Measurements from ENCODE around the gene PPP1R7. TPM values are rescaled to one million over a fixed set of nuclear protein-coding genes. Genes with fewer than 3 reads are reported as not detected.
"Not testable (repeated sequence)": the region's sequence is repeated elsewhere in the genome, so short reads cannot be mapped to it uniquely, and the experiment has no call there.

PPP1R7 gene
- total RNA-seq, 1 experiment from 2014 or later, result 39.5 TPM

DNA sequence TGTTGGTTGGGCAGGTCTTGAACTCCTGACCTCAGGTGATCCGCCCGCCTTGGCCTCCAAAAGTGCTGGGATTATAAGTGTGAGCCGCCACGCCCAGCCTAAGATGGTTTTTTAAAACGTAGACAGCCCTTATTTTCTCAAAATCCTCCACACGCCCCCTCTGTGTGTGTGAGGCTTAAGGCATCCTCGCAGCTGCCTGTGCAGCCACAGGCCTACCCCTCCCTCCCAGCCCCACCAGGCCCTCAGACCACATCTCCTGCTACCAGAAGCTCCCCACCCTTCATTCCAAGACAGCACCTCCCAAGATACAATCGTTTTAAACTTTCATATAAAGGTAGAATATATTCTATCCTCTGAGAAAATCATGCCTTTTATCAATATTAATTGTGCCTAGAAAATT is 43.0 kb downstream of the PPP1R7 start:
- Histone ChIP-seq H3K27ac (ENCODE audit: low read length) (no peak overlapping the region), H3K4me1 (ENCODE audit: low read length) (peaks cover 11% of the 10 kb centered on the region), H4K20me1 (ENCODE audit: insufficient read depth, low read depth, low read length) (peaks cover 9% of the 10 kb centered on the region; the same call in 1 of the 2 replicates), H3K9me2 (replicated peaks; ENCODE audit: insufficient read depth, low read length) (no peaks in the 10 kb centered on the region), H3K9me3 (ENCODE audit: low read length) (no peaks in the 10 kb centered on the region), H3K36me3 (ENCODE audit: insufficient read depth, low read length) (no peaks in the 10 kb centered on the region), H3K4me3 (ENCODE audit: low read length) (no peak overlapping the region), H2AFZ (ENCODE audit: low read length) (no peak overlapping the region), H3K4me2 (ENCODE audit: low read depth, low read length, poor library complexity, severe bottlenecking) (no peak overlapping the region), H3K9ac (ENCODE audit: low read length) (no peak overlapping the region), H3K79me2 (ENCODE audit: low read length) (no peaks in the 10 kb centered on the region), H3K27me3 (ENCODE audit: low read length) (no peaks in the 10 kb centered on the region)
- no peak for DNase-seq

DNA sequence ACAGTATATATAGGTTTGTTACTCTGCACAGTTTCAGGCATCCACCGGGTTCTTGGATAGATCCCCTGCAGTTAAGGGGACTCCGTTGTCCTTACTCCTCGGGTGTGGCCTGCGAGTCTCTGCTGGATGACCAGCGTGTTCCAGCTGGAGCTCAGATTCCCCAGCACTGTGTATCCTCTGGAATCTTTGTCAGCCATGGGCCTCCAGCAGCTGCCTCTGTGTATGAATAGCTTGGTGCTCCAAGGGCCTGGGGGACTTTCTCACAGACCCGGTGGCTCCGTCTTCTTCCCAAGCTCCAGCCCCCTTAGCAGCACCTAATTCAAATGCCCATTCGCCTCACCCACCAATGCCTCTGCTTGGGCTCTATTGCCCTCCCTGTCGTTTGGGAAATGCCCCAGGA is 44.5 kb downstream of the PPP1R7 start:
- H3K27ac ChIP-seq (ENCODE audit: low read length), result no peak overlapping the region
- H3K4me1 ChIP-seq (ENCODE audit: low read length), result no peaks in the 10 kb centered on the region
- H3K9me2 ChIP-seq (replicated peaks; ENCODE audit: insufficient read depth, low read length), result no peaks in the 10 kb centered on the region
- 0 out of 2 replicates have a peak, but pooled peaks cover 3% of the 10 kb centered on the region for H4K20me1 ChIP-seq (ENCODE audit: insufficient read depth, low read depth, low read length)
- no peak for DNase-seq
- no peaks in the 10 kb centered on the region for H3K79me2 ChIP-seq (ENCODE audit: low read length)
- H3K4me3 ChIP-seq (ENCODE audit: low read length), result no peak overlapping the region
- H2AFZ ChIP-seq (ENCODE audit: low read length), result no peak overlapping the region
- no peak overlapping the region for H3K9ac ChIP-seq (ENCODE audit: low read length)
- H3K9me3 ChIP-seq (ENCODE audit: low read length), result no peaks in the 10 kb centered on the region
- no peaks in the 10 kb centered on the region for H3K36me3 ChIP-seq (ENCODE audit: insufficient read depth, low read length)
- H3K27me3 ChIP-seq (ENCODE audit: low read length), result no peaks in the 10 kb centered on the region
- no peak overlapping the region for H3K4me2 ChIP-seq (ENCODE audit: low read depth, low read length, poor library complexity, severe bottlenecking)

DNA sequence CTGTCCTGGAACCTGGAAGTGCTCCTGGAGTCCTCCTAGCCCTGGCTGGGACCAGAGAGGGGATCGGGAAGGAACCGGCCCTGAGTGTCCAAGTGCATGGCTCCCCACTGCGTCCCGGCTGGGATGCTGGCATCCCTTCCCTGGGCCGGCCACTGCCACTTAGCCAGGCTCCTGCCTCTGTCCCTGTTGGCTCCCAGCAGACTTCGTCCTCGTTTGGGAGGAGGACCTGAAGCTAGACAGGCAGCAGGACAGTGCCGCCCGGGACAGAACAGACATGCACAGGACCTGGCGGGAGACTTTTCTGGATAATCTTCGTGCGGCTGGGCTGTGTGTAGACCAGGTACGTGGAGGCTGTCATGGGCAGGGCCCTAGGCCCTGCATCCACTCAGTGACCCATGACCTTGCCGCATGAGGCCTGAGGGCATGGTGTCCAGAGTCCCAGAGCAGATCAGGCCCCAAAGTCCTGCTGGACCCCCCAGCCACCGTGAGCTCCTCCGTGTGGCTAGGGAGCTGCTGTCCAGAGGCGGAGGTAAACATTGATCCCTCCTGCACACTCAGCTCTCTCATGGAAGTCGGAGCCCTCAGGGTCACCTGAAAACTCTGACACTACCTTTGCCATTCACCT is 45.4 kb downstream of the PPP1R7 start:
- no peaks in the 10 kb centered on the region for H4K20me1 ChIP-seq (ENCODE audit: insufficient read depth, low read depth, low read length)
- no peak for DNase-seq
- H3K4me3 ChIP-seq (ENCODE audit: low read length), result no peak overlapping the region
- H3K9me2 ChIP-seq (replicated peaks; ENCODE audit: insufficient read depth, low read length), result no peaks in the 10 kb centered on the region
- H3K9me3 ChIP-seq (ENCODE audit: low read length), result no peaks in the 10 kb centered on the region
- H3K27ac ChIP-seq (ENCODE audit: low read length), result no peak overlapping the region
- H3K27me3 ChIP-seq (ENCODE audit: low read length), result no peaks in the 10 kb centered on the region
- no peak overlapping the region for H3K4me2 ChIP-seq (ENCODE audit: low read depth, low read length, poor library complexity, severe bottlenecking)
- H3K79me2 ChIP-seq (ENCODE audit: low read length), result no peaks in the 10 kb centered on the region
- H2AFZ ChIP-seq (ENCODE audit: low read length), result no peak overlapping the region
- H3K36me3 ChIP-seq (ENCODE audit: insufficient read depth, low read length), result no peaks in the 10 kb centered on the region
- no peak overlapping the region for H3K9ac ChIP-seq (ENCODE audit: low read length)
- H3K4me1 ChIP-seq (ENCODE audit: low read length), result no peaks in the 10 kb centered on the region

- H3K27me3 ChIP-seq (ENCODE audit: low read length); H3K4me2 ChIP-seq (ENCODE audit: low read depth, low read length, poor library complexity, severe bottlenecking); H4K20me1 ChIP-seq (ENCODE audit: insufficient read depth, low read depth, low read length); H3K79me2 ChIP-seq (ENCODE audit: low read length); H3K4me1 ChIP-seq (ENCODE audit: low read length); H3K4me3 ChIP-seq (ENCODE audit: low read length); H3K36me3 ChIP-seq (ENCODE audit: insufficient read depth, low read length); H3K27ac ChIP-seq (ENCODE audit: low read length); DNase-seq; H3K9me2 ChIP-seq (replicated peaks; ENCODE audit: insufficient read depth, low read length); H2AFZ ChIP-seq (ENCODE audit: low read length); H3K9ac ChIP-seq (ENCODE audit: low read length); H3K9me3 ChIP-seq (ENCODE audit: low read length): not testable (repeated sequence)
Observed at GRCh38 chr2:241197246-241197645, 47.0 kb downstream of the PPP1R7 start.

- no peak for DNase-seq
Observed at GRCh38 chr2:241197947-241198346, 47.7 kb downstream of the PPP1R7 start.

GRCh38 chr2:241198381-241199279 is 48.4 kb downstream of the PPP1R7 start:
- H3K36me3 ChIP-seq (ENCODE audit: insufficient read depth, low read length), result no peaks in the 10 kb centered on the region
- no peaks in the 10 kb centered on the region for H3K9me3 ChIP-seq (ENCODE audit: low read length)
- no peak overlapping the region for H3K4me2 ChIP-seq (ENCODE audit: low read depth, low read length, poor library complexity, severe bottlenecking)
- no peak overlapping the region for H2AFZ ChIP-seq (ENCODE audit: low read length)
- H3K9ac ChIP-seq (ENCODE audit: low read length), result no peak overlapping the region
- H3K4me1 ChIP-seq (ENCODE audit: low read length), result no peaks in the 10 kb centered on the region
- no peaks in the 10 kb centered on the region for H3K79me2 ChIP-seq (ENCODE audit: low read length)
- no peak for DNase-seq
- no peak overlapping the region for H3K4me3 ChIP-seq (ENCODE audit: low read length)
- no peak overlapping the region for H3K27ac ChIP-seq (ENCODE audit: low read length)
- H4K20me1 ChIP-seq (ENCODE audit: insufficient read depth, low read depth, low read length), result no peaks in the 10 kb centered on the region
- no peaks in the 10 kb centered on the region for H3K27me3 ChIP-seq (ENCODE audit: low read length)
- no peaks in the 10 kb centered on the region for H3K9me2 ChIP-seq (replicated peaks; ENCODE audit: insufficient read depth, low read length)

More at GRCh38 chr2:241197947-241198346, 47.7 kb downstream of the PPP1R7 start:
- H3K79me2 ChIP-seq (ENCODE audit: low read length), result no peaks in the 10 kb centered on the region
- no peaks in the 10 kb centered on the region for H3K4me1 ChIP-seq (ENCODE audit: low read length)
- H3K4me2 ChIP-seq (ENCODE audit: low read depth, low read length, poor library complexity, severe bottlenecking), result no peak overlapping the region
- H3K9ac ChIP-seq (ENCODE audit: low read length), result no peak overlapping the region
- H4K20me1 ChIP-seq (ENCODE audit: insufficient read depth, low read depth, low read length), result no peaks in the 10 kb centered on the region
- no peak overlapping the region for H2AFZ ChIP-seq (ENCODE audit: low read length)
- no peak overlapping the region for H3K27ac ChIP-seq (ENCODE audit: low read length)
- H3K9me2 ChIP-seq (replicated peaks; ENCODE audit: insufficient read depth, low read length), result no peaks in the 10 kb centered on the region
- H3K4me3 ChIP-seq (ENCODE audit: low read length), result no peak overlapping the region
- H3K27me3 ChIP-seq (ENCODE audit: low read length), result no peaks in the 10 kb centered on the region
- H3K9me3 ChIP-seq (ENCODE audit: low read length), result no peaks in the 10 kb centered on the region
- no peaks in the 10 kb centered on the region for H3K36me3 ChIP-seq (ENCODE audit: insufficient read depth, low read length)

GRCh38 chr2:241199286-241199685 is 49.0 kb downstream of the PPP1R7 start:
- Histone ChIP-seq H3K27me3 (ENCODE audit: low read length) (no peaks in the 10 kb centered on the region), H3K27ac (ENCODE audit: low read length) (no peak overlapping the region), H3K4me3 (ENCODE audit: low read length) (no peak overlapping the region), H3K9ac (ENCODE audit: low read length) (no peak overlapping the region), H3K9me3 (ENCODE audit: low read length) (no peaks in the 10 kb centered on the region), H3K4me2 (ENCODE audit: low read depth, low read length, poor library complexity, severe bottlenecking) (no peak overlapping the region), H3K79me2 (ENCODE audit: low read length) (no peaks in the 10 kb centered on the region), H3K4me1 (ENCODE audit: low read length) (no peaks in the 10 kb centered on the region), H3K9me2 (replicated peaks; ENCODE audit: insufficient read depth, low read length) (no peaks in the 10 kb centered on the region), H3K36me3 (ENCODE audit: insufficient read depth, low read length) (no peaks in the 10 kb centered on the region), H4K20me1 (ENCODE audit: insufficient read depth, low read depth, low read length) (no peaks in the 10 kb centered on the region), H2AFZ (ENCODE audit: low read length) (no peak overlapping the region)
- no peak for DNase-seq

DNA sequence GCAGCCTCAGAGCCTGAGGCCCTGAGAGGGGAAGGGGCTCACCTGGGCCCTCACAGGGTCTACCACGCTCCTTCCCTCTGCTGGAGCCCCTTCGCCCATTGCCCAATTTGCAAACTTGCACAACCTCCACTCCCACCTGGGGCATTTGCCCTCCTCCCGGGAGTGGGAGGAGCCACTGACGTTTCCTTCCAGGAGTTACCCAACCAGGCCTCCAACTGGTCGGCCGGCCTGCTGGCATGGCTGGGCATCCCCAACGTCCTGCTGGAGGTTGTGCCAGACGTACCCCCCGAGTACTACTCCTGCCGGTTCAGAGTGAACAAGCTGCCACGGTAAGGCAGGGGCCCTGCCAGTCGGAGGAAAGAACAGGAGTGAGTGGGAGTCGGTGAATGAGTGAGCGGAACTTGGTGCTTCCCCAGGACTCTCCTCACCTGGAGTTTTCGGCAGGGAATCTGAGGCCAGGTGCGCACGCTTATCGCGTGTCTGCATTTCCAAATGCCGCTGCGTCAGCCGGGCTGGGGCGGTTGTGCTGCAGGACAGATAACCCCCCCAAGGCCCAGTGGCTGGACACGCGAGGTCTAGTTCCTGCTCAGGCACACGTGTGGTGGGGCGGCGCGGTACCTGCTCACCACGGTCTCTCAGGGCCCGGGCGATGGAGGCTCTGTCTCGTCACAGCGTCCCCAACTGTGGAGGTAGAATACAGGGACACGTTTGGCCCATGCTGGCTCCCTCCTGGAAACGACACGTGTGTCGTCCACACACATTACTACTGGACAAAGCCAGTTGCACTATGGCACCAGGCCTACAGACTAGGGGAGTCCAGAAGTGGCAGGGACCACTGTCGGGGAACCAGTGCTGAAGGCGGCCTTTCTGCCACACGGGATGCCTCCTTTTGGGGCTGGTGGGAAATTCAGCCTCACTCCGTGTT is 49.9 kb downstream of the PPP1R7 start:
- Histone ChIP-seq H3K36me3 (ENCODE audit: insufficient read depth, low read length) (no peaks in the 10 kb centered on the region), H3K9me3 (ENCODE audit: low read length) (no peaks in the 10 kb centered on the region), H3K9ac (ENCODE audit: low read length) (no peak overlapping the region), H3K27ac (ENCODE audit: low read length) (no peak overlapping the region), H3K9me2 (replicated peaks; ENCODE audit: insufficient read depth, low read length) (no peaks in the 10 kb centered on the region), H3K4me3 (ENCODE audit: low read length) (no peak overlapping the region), H2AFZ (ENCODE audit: low read length) (no peak overlapping the region), H4K20me1 (ENCODE audit: insufficient read depth, low read depth, low read length) (no peaks in the 10 kb centered on the region), H3K27me3 (ENCODE audit: low read length) (no peaks in the 10 kb centered on the region), H3K79me2 (ENCODE audit: low read length) (no peaks in the 10 kb centered on the region), H3K4me2 (ENCODE audit: low read depth, low read length, poor library complexity, severe bottlenecking) (no peak overlapping the region), H3K4me1 (ENCODE audit: low read length) (no peaks in the 10 kb centered on the region)
- DNase-seq, result no peak

Measured in Karpas-422 (cell line).